Testis (tissue), 3 donors: ENCODE measurements around the gene XK. TPM values are rescaled to one million over a fixed set of nuclear protein-coding genes. Genes with fewer than 3 reads are reported as not detected.

ENCODE experiments used
- DNase-seq: peaks from one replicate; pipeline ENCODE4 v3.0.0-alpha.2; 2019
- H3K27ac ChIP-seq, 2 donors: fragments of 200-600 bp; sonication (generic); one replicate each; pipeline ENCODE4 v1.5.1; 2019
- H3K27me3 ChIP-seq: fragments of 200-600 bp; sonication (generic); one replicate; pipeline ENCODE4 v1.5.1; 2019
- H3K36me3 ChIP-seq: fragments of 200-600 bp; sonication (generic); one replicate; pipeline ENCODE4 v1.5.1; 2017; ENCODE audit warnings: low read depth; ENCODE audit errors: missing control alignments
- H3K4me1 ChIP-seq: fragments of 200-600 bp; sonication (generic); one replicate; pipeline ENCODE4 v1.5.1; 2019
- H3K4me3 ChIP-seq, 2 donors: fragments of 200-600 bp; sonication (generic); one replicate each; pipeline ENCODE4 v1.5.1; 2017 to 2019
- H3K9me3 ChIP-seq: fragments of 200-600 bp; sonication (generic); one replicate; pipeline ENCODE4 v1.5.1; 2017
- CTCF ChIP-seq, 3 experiments: fragments of 450-650 bp in 2 of 3; fragments of 200-600 bp in 1 of 3; sonication (generic) in 1 of 3; IDR thresholded peaks; one replicate each; pipeline ENCODE4 v1.5.1; 2016 to 2019; ENCODE audit warnings: antibody characterized with exemption in 3 of 3, mild to moderate bottlenecking in 2 of 3, moderate library complexity in 1 of 3
- POLR2A ChIP-seq: fragments of 450-650 bp; IDR thresholded peaks from one replicate; pipeline ENCODE4 v1.6.1; 2017; ENCODE audit warnings: antibody characterized with exemption, mild to moderate bottlenecking, moderate library complexity
- WGBS, 2 donors: methylation state at CpG; one replicate each; pipeline ENCODE4 v1.1.5; 2018; 5-methylcytosine and 5-hydroxymethylcytosine counted together
- intact Hi-C: fragments of 100-400 bp; cut with DNase I; formaldehyde crosslinking; loops from one replicate; pipeline ENCODE4 v1.15.1; 2023; ENCODE audit warnings: low total_unique reads
- polyA plus RNA-seq: library from polyadenylated mRNA; stranded (reverse); fragments of 350-450 nt; fragmentation: Illumina TruSeq; extraction: RNeasy Lipid Tissue Mini Kit (QIAGEN cat#74804); gene quantifications from one replicate; pipeline ENCODE4 v1.2.3, GENCODE V29; 2014; ENCODE audit warnings: low read depth, low replicate concordance; ENCODE audit not compliant: insufficient read depth
- total RNA-seq, 2 donors: library from RNA; depleted of rRNA; stranded (reverse); fragments of >200 nt; gene quantifications; one replicate each; pipeline ENCODE4 v1.2.3, GENCODE V29; 2016

XK gene
- total and polyA plus RNA-seq, 3 donors from 2014 or later = 2.6 to 4.3 (median 3.3) TPM

- no peak for DNase-seq
- H3K27ac ChIP-seq = no peak overlapping the region
- H3K4me3 ChIP-seq = no peak overlapping the region
- intact Hi-C loops = no loop called here
- H3K4me1 ChIP-seq = no peaks in the 10 kb centered on the region
- TF ChIP-seq CTCF (IDR thresholded peaks at IDR 0.05) (no peak), POLR2A (no peak)
- no peaks in the 10 kb centered on the region for H3K9me3 ChIP-seq
- no peaks in the 10 kb centered on the region for H3K27me3 ChIP-seq
- 73 to 94% methylated on average over 5 to 6 of the region's 6 CpGs for WGBS, 2 donors
- H3K36me3 ChIP-seq = no peaks in the 10 kb centered on the region
These were observed 18.4 kb upstream of the XK start for GRCh38 chrX:37667141-37667540.

- no peak overlapping the region for H3K27ac ChIP-seq
- no peak overlapping the region for H3K4me3 ChIP-seq
- TF ChIP-seq CTCF (IDR thresholded peaks at IDR 0.05) (no peak), POLR2A (no peak)
- no peaks in the 10 kb centered on the region for H3K27me3 ChIP-seq
- WGBS, 2 donors = 7 to 39% methylated on average over 2 to 4 of the region's 4 CpGs
- no peak for DNase-seq
- no peaks in the 10 kb centered on the region for H3K9me3 ChIP-seq
- intact Hi-C loops = no loop called here
- no peaks in the 10 kb centered on the region for H3K36me3 ChIP-seq
- H3K4me1 ChIP-seq = no peaks in the 10 kb centered on the region
These were observed 13.0 kb upstream of the XK start for GRCh38 chrX:37672563-37672962.

DNA sequence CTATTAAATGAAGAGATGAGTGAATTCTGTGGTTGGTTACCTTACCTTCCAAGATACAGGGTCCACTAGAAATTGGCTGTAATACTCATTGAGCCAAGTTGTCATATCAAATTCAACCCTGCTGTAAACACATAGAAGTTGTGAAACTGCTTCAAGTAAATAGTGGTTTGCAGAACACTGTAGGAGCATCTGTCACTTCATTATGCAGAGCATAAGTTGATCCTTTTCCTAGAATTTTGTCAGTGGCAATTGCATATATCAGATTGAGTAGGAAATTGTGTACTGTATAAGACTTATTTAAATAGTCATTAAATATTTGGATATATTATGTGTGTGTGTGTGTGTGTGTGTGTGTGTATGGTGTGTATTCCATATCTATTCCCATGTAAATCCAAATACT lies 8.8 kb upstream of the XK start:
- TF ChIP-seq POLR2A = no peak
- no peak for TF ChIP-seq CTCF (IDR thresholded peaks at IDR 0.05)
- Histone ChIP-seq H3K4me3 (no peak overlapping the region), H3K27ac (no peak overlapping the region), H3K9me3 (no peaks in the 10 kb centered on the region), H3K36me3 (no peaks in the 10 kb centered on the region), H3K4me1 (no peaks in the 10 kb centered on the region), H3K27me3 (no peaks in the 10 kb centered on the region)
- no peak for DNase-seq
- intact Hi-C loops = no loop called here

DNA sequence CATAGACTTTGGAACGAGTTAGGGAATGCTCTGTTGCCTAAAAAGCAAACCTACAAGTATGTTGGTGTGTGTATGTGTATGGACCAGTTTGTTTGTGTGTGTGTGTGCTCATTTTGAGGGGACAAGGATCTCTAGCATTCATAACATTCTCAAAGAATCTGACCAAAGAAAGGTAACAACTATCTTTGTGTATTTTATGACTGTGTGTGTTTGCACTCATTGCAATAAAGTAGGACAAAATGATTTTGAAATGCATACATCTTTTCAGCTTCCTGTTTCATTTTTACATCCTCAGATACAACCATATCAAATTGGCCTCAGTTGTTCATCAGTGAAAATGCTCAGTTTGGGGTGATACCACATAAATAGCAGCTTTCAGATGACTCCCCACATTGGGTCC lies 8.3 kb upstream of the XK start:
- no peak overlapping the region for H3K27ac ChIP-seq
- H3K4me3 ChIP-seq = no peak overlapping the region
- WGBS, 2 donors = 86 to 96% methylated on average over 1 of the region's 1 CpG
- H3K27me3 ChIP-seq = no peaks in the 10 kb centered on the region
- no peak for TF ChIP-seq POLR2A
- no peak for TF ChIP-seq CTCF (IDR thresholded peaks at IDR 0.05)
- no peaks in the 10 kb centered on the region for H3K36me3 ChIP-seq
- no peak for DNase-seq
- H3K9me3 ChIP-seq = no peaks in the 10 kb centered on the region
- intact Hi-C loops = no loop called here
- no peaks in the 10 kb centered on the region for H3K4me1 ChIP-seq

DNA sequence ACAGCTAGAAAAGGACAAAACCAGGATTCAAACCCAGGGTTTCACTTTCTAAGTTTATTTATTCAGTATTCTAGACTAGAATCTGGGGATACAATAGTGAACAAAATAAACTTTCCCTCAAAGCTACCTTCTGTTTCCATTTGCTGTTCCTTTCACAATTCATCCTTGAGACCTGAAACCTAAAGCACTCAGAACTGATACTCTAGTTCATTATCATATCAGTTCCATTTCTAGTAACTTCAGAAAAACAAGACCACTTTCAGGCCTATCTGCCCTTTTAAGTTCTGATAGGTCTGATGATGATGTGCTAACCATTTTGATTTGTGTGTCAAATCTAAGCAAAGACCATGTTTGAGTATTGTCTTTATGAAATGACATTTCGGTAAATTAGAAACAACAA lies 7.8 kb upstream of the XK start:
- Histone ChIP-seq H3K36me3 (no peaks in the 10 kb centered on the region), H3K9me3 (no peaks in the 10 kb centered on the region), H3K4me1 (no peaks in the 10 kb centered on the region), H3K27ac (no peak overlapping the region), H3K4me3 (no peak overlapping the region), H3K27me3 (no peaks in the 10 kb centered on the region)
- intact Hi-C loops = no loop called here
- DNase-seq = no peak
- TF ChIP-seq POLR2A = no peak
- TF ChIP-seq CTCF (IDR thresholded peaks at IDR 0.05) = no peak
- 100% methylated on average over 1 of the region's 1 CpG for WGBS, 2 donors
